GM19043 (cell line): ENCODE data around the gene TPSAB1.

Source experiments
- ATAC-seq: cut with Tn5 transposase; IDR thresholded peaks from one replicate; pipeline ENCODE4 v1.9.1; 2021; ENCODE audit warnings: low read depth; ENCODE audit not compliant: unreplicated experiment

TPSAB1 gene

DNA sequence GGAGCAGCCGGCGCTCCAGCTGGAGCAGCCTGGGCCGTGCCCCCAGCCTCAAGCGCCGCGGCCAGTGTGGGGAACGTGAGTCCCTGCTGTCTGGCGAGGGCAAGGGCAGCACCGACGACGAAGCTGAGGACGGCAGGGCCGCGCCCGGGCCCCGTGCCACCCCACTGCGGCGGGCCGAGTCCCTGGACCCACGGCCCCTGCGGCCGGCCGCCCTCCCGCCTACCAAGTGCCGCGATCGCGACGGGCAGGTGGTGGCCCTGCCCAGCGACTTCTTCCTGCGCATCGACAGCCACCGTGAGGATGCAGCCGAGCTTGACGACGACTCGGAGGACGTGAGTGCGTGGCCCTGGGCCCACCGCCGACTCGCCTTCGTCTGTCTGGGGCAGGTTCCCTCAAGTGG is 31.4 kb upstream of the TPSAB1 start:
- no peak for ATAC-seq

DNA sequence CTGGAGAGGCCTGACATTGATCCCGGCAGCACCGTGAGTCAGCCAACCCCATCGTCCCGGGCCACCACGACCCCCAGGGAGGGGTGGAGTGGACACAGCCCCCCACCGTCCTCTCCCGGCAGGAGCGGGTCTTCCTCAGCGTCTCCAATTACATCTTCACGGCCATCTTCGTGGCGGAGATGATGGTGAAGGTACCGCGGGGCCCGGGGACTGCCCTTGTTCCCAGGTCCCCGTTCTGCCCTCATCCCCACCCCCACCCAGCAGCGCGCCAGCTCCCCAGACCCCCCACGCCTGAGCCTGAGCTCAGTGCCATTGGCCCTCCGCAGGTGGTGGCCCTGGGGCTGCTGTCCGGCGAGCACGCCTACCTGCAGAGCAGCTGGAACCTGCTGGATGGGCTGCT is 30.0 kb upstream of the TPSAB1 start:
- no peak for ATAC-seq

DNA sequence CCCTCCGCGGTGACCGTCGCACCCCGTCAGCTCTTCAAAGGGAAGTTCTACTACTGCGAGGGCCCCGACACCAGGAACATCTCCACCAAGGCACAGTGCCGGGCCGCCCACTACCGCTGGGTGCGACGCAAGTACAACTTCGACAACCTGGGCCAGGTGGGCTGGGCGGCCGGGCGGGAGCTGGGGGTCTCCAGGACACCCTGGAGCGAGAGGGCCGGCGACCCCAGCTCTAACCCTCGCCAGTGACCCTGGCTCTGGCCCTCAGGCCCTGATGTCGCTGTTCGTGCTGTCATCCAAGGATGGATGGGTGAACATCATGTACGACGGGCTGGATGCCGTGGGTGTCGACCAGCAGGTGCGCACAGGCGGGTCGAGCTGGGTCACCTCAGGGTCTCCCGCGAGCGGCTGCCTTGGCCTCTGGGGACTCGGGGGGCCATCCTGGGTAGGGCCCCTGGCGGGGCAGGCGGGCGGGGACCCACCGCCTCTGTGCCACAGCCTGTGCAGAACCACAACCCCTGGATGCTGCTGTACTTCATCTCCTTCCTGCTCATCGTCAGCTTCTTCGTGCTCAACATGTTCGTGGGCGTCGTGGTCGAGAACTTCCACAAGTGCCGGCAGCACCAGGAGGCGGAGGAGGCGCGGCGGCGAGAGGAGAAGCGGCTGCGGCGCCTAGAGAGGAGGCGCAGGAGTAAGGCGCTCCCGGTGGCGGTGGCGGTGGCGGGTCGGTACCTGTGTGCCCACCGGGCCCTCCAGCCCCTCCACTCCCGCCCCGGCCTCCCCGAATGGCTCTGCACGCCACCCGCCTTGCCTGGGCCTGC is 28.8 kb upstream of the TPSAB1 start:
- ATAC-seq: no peak

DNA sequence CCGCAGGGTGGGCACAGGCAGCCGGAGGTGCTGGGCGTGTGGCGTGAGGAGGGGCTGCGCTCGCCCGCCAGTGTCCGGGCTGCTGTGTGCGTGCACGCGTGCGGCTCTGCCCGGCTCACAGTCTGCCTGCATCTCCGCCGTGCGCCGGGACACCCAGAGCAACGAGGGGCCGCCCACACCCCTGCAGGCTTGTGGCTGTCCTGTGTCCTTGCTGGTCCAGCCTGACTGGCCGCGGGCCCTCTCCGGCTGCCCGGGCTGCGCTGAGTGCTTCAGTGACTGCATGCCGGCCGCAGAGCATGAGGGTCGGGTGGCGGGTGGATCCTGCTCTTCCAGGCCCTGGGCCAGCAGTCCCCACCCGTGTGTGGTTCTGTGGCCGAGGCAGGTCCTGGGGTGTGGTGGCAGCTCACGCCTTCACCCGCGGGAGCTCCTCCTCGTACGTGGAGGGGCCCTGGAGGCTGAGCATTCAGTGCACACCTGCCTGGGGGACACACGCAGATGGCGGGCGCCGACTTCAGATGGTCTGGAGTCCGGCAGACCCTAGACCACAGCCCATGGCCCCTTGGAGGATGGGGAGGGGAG is 27.8 kb upstream of the TPSAB1 start:
- ATAC-seq: no peak

DNA sequence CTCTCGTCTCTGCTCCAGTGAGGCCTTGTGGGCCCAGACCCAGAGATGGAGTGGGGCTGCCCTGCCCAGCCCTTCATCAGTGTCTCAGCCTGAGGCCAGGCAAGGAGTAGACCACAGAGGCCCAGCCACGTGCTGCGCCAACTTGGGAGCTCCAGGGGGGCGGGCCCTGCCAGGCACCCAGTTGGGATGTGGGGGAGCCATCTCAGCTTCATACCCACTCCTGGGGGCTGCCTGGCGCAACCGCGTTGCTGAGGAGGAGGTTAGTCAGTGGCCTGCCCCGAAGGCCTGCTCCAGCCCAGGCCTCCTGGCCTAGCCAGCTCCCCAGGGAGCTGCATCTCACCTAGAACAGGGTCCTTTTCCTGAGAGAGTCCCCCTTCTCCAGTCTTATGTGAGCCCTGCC is 27.3 kb upstream of the TPSAB1 start:
- ATAC-seq: no peak

DNA sequence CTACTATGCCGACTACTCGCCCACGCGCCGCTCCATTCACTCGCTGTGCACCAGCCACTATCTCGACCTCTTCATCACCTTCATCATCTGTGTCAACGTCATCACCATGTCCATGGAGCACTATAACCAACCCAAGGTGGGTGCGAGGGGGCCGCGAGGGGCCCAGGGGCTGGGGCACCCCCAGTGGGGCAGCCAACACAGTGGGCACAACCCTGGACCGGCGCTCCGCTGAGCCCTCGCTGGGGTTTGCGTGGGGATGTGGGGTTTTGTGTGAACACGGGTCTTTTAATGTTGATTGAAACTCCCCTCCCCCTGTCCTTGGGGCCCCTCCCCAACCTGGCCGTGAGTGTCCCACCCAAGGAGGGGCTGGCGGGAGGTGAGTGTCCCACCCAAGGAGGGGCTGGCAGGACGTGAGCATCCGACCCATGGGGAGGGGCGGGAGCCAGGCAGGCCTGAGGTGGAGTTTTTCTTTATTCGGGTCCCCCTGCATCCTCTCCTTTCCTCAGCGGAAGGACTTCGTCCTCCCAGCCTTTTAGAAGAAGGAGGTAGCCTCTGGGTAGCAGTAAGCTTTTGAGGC is 26.6 kb upstream of the TPSAB1 start:
- no peak for ATAC-seq

DNA sequence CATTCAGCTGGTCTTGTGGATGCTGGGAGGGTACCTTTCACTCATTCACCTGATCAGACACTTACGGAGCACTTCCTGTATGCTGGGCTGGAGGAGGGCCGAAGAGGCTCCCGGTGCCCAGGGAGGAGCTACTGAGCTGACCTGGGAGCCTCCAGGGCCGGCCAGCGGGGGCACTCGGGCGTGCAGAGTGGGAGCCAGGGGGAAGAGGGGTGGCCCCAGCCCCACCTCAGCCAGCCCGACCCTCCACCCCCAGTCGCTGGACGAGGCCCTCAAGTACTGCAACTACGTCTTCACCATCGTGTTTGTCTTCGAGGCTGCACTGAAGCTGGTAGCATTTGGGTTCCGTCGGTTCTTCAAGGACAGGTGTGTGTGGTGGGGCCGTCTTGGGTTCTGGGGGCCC is 25.8 kb upstream of the TPSAB1 start:
- ATAC-seq: no peak

DNA sequence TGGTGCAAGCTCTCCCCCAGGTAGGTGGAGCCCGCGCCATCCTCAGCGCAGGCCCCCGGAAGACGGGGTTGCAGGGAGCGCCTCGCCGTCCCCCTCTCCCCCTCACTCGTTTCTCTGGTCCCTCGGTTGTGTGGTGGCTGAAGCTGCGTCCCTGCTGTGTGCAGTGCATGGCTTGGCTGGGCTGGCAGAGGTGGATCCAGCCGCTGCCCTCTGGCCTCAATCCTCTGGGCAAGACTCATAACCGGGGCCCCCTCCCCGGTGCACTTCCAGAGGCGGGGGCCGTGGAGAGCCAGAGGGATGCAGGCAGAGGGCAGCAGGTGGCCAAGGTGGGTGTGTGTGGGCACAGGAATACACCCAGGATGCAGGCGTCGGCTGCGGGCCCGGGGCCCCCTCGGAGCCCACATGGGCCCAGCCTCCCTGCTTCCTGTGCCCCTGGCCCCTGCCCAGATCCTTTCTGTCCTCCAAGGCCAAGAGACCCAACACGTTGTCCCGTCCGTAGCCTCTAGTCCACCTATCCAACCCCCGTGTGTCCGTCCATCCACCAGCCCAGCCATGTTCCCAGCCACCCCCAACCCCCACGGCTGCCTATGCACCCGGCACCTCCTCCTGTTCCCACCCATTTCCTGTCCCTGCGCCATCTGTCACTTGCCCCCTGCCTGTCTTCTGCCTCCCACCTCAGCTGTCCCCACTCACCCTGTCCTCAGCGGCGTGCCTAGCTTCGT is 24.8 kb upstream of the TPSAB1 start:
- no peak for ATAC-seq

DNA sequence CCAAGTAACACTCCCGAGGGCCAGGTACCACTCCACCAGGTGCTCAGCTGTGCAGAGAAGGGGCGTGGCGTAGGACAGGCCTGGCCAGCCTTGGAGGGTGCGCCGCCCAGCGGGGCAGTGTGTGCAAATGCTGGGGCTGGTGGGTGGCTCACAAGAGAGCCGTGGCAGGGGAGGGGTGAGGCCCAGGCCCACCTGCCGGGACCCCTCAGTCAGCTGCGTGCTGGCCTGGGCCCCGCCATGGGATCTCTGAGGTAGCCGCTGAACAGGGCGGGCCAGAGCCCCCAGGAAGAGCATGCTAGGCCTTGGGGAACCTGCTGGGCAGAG is 24.2 kb upstream of the TPSAB1 start:
- ATAC-seq: no peak

DNA sequence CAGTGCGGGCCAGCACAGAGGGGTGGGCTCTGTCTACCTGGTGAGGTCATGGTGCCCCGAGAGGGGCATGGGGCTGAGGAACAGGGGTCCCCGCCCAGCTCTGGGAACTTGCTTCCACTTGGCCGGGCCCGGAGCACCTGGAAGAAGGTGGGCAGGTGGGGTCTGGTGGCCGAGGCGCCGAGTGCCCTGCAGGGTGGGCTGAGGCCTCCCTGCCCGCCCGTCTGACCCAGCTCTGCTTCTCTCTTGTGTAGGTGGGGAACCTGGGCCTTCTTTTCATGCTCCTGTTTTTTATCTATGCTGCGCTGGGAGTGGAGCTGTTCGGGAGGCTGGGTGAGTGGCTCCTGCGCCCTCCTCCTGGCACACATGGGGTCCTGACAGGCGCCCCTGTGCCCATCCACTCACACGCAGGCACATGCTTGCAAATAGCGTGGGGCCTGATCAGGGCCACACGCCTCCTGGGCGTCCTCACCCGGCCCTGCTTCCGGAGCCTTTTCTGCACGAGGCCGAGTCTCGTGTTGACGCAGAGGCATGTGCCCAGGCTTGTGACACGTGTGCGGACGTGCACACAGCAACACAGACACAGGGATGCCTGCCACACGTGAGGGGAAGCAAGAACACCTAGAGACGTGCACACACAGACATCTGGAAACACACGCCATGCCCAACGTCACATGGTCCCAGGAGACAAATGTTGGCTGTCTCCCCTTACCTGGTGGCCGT is 23.7 kb upstream of the TPSAB1 start:
- ATAC-seq: no peak

DNA sequence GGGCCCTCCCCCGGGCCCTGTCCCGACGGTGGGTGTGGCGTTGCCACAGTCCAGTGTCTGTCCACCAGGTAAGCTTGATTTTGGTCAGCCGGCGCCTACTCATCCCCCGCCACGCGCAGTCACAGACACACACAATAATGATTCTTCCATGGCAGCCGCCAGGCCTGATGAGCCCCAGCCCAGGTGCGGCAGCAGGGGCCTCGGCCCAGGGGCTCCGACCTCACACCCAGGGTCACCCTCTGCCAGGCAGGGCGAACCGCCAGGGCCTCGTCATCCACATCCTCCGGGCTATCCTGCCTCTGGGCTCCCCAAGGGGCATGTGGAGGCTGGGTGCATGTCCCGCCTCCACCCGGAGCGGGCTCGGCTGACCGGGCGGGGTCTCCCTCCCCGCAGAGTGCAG is 23.0 kb upstream of the TPSAB1 start:
- ATAC-seq: no peak

DNA sequence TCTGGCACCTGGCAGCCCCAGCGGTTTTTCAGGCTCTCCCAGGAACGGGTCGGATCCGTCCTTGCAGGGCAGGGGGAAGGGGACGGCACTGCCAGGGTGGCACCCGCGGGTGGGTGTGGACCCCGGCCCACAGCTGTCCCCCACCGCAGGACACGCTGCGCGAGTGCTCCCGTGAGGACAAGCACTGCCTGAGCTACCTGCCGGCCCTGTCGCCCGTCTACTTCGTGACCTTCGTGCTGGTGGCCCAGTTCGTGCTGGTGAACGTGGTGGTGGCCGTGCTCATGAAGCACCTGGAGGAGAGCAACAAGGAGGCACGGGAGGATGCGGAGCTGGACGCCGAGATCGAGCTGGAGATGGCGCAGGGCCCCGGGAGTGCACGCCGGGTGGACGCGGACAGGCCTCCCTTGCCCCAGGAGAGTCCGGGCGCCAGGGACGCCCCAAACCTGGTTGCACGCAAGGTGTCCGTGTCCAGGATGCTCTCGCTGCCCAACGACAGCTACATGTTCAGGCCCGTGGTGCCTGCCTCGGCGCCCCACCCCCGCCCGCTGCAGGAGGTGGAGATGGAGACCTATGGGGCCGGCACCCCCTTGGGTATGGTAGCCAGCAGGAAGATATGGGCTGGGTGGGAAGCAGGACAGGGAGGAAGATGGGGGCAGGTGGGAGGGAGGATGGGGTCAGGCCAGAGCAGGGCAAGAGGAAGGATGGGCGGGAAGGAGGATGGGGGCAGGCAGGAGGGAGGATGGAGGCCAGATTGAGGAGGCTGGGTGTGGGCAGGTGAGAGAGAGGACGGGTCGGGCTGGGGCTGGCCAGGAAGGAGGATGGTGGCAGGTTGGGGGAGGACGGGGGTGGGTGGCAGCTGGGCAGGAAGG is 22.2 kb upstream of the TPSAB1 start:
- no peak for ATAC-seq

DNA sequence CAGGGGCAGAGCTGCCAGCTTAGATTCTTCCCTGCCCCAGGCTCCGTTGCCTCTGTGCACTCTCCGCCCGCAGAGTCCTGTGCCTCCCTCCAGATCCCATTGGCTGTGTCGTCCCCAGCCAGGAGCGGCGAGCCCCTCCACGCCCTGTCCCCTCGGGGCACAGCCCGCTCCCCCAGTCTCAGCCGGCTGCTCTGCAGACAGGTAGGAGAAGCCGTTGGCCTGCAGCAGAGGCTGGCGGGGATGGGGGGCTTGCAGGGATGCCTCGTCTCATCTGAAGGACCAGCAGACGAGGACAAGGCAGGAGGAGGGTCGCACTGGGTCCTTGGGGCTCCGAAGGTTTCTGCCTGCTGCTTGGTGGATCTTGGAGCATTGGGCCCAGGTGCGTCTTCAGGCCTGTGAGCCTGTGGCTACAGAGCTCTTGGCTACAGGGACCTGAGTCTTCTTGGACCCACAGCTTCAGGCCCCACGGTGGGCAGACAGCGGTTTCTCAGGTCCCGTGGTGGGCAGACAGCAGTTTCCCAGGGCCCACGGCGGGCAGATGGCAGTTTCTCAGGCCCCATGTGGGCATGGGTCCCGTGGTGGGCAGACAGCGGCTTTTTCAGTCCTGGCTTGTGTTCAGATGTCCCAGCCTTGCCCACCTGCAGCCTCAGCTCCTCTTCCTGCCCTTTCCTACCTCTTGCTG is 21.4 kb upstream of the TPSAB1 start:
- no peak for ATAC-seq

DNA sequence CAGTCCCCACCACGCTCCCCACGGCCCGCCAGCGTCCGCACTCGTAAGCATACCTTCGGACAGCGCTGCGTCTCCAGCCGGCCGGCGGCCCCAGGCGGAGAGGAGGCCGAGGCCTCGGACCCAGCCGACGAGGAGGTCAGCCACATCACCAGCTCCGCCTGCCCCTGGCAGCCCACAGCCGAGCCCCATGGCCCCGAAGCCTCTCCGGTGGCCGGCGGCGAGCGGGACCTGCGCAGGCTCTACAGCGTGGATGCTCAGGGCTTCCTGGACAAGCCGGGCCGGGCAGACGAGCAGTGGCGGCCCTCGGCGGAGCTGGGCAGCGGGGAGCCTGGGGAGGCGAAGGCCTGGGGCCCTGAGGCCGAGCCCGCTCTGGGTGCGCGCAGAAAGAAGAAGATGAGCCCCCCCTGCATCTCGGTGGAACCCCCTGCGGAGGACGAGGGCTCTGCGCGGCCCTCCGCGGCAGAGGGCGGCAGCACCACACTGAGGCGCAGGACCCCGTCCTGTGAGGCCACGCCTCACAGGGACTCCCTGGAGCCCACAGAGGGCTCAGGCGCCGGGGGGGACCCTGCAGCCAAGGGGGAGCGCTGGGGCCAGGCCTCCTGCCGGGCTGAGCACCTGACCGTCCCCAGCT is 20.3 kb upstream of the TPSAB1 start:
- ATAC-seq: no peak

DNA sequence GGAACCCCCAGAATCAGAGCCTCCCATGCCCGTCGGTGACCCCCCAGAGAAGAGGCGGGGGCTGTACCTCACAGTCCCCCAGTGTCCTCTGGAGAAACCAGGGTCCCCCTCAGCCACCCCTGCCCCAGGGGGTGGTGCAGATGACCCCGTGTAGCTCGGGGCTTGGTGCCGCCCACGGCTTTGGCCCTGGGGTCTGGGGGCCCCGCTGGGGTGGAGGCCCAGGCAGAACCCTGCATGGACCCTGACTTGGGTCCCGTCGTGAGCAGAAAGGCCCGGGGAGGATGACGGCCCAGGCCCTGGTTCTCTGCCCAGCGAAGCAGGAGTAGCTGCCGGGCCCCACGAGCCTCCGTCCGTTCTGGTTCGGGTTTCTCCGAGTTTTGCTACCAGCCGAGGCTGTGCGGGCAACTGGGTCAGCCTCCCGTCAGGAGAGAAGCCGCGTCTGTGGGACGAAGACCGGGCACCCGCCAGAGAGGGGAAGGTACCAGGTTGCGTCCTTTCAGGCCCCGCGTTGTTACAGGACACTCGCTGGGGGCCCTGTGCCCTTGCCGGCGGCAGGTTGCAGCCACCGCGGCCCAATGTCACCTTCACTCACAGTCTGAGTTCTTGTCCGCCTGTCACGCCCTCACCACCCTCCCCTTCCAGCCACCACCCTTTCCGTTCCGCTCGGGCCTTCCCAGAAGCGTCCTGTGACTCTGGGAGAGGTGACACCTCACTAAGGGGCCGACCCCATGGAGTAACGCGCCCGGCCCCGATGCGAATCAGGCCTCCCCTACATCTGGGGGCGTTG is 19.5 kb upstream of the TPSAB1 start:
- no peak for ATAC-seq

DNA sequence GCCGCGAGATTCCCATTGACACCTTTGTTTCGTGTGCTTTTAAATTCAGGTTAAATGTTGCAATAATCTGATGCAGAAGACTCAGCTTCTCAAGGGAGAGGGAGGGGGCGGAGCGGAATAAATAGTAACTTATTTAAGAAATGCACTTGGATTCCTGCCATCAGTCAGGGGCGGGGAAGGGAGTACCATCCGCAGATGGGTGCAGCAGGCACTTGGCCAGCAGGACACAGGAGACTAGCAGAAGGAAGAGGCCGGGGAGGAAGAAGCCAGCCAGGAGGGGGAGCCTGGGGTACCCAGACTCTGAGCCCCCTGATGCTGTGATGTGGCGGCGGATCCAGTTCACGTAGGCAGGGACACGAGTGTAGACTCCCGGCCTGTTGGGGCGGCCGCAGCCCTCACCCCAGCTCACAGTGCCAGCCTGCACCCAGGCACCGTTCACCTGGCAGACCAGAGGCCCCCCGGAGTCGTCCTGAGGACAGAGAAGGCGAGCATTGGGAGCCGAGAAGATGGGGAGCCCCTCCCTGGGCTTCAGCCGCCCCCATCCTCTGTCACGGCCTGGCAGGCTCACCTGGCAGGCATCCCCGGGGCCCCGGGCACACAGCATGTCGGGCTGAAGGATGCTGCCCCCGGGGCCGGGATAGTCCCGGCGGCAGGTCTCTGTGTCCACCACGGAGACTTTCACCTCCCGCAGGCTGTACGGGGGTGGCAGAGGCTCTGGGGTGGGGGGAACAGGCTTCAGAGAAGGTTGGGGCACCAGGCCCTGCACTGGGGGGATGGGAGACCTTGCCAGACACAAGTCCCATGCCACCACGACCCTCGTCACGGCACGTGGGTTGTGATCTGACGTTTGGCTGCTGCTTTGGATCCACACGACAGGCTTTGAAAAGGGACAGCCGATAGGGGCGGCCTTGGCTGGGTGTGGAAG is 18.6 kb upstream of the TPSAB1 start:
- ATAC-seq: no peak
